GM12874 (cell line): ENCODE data around the gene TMEM271.

ENCODE experiments used
- TF ChIP-seq, protein P1 (sequence below): IDR thresholded peaks from 2 replicates; pipeline ENCODE4 v1.5.1; 2011; ENCODE audit warnings: low read depth, mild to moderate bottlenecking, control low read depth, low read length, moderate library complexity; ENCODE audit not compliant: insufficient read depth

Gene TMEM271

DNA sequence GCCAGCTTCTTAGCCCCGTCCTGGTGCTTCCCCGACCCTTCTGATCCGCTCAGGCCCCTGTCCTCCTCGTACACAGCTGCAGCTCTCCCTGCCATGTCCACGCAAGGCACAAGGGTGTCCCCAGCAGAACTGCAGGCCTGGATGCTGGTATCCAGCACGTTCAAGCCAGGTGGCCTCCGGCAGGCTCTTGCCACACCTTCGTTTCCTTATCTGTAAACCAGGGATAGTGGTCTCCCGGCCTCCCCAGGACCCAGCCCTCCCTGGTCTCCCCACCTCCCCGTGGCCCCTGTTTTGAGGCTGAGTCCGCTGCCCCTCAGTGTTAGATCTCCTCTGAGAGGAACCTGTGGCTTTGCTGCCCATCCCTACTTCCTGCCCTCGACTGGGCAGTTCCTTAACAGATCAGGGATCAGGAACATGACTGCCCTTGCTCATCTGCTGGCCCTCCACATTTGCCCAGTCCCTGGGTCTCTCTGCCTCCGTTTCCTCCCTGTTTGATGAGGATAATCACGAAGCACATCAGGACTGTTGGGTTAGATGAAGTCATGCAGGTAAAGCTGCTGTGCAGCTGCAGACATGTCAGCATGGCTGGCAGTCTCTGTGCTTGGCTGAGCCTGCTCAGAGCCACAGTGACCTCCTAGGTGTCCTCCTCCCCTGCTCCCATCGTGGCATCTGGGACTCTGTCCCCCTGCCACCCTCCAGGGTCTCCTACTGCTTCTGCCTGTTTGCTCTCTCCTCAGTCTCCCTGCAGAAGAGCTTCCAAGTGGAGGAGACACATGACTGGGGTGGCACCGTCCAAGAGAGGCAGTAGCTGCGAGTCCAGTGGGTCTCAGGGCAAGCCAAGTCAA, 44.2 kb downstream of the TMEM271 start:
- TF ChIP-seq, protein P1, sequence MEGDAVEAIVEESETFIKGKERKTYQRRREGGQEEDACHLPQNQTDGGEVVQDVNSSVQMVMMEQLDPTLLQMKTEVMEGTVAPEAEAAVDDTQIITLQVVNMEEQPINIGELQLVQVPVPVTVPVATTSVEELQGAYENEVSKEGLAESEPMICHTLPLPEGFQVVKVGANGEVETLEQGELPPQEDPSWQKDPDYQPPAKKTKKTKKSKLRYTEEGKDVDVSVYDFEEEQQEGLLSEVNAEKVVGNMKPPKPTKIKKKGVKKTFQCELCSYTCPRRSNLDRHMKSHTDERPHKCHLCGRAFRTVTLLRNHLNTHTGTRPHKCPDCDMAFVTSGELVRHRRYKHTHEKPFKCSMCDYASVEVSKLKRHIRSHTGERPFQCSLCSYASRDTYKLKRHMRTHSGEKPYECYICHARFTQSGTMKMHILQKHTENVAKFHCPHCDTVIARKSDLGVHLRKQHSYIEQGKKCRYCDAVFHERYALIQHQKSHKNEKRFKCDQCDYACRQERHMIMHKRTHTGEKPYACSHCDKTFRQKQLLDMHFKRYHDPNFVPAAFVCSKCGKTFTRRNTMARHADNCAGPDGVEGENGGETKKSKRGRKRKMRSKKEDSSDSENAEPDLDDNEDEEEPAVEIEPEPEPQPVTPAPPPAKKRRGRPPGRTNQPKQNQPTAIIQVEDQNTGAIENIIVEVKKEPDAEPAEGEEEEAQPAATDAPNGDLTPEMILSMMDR, result no peak

DNA sequence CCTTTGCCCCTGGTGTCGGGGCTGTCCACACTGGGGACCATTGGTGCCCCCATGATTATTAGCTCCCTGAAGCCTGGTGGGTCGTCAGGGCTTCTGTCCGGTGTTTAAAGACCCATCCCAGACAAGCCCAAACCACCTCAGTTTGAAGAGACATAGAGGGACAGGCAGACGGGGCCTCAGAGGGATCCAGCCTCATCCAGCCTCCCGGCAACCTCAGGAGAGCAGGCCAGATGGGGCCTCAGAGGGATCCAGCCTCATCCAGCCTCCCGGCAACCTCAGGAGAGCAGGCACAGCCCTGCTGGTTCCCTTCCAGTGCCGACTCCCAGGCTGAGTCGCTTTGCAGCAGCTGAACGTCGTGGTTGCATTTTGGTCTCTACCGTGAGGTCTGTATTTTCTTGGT, 45.0 kb downstream of the TMEM271 start:
- TF ChIP-seq, protein P1, result no peak

DNA sequence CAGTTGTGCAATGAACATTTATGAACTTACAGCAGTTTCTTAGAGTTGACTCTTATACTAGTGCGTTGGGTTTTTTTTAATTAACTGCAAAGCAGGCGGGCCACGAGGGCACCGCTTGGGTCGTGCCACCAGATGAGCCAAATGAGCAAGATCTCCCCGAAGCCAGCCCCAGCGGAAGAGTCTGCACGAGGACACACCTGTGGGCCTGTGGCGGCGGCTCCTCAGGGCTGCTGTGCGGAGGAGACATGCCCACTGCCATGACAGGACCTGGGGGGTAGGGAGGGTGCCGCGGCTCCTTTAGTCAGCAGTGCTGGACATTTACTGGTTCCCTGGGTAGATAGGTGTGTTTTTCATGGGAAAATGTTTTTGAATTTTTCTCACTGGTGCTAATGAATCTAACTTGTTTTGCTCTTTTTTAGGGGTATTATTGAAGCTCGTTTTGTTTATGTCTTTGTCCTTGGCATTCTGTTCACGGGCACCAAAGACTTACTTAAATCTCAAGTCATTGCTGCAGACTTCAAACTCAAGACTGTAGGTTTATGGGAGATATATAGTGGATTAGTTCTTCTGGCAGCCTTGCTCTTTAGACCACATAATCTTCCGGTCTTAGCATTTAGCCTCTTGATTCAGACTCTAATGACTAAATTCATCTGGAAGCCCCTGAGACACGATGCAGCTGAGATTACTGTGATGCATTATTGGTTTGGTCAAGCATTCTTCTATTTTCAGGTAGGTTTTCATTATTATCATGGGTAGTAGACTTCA, 45.9 kb downstream of the TMEM271 start:
- TF ChIP-seq, protein P1, result no peak

DNA sequence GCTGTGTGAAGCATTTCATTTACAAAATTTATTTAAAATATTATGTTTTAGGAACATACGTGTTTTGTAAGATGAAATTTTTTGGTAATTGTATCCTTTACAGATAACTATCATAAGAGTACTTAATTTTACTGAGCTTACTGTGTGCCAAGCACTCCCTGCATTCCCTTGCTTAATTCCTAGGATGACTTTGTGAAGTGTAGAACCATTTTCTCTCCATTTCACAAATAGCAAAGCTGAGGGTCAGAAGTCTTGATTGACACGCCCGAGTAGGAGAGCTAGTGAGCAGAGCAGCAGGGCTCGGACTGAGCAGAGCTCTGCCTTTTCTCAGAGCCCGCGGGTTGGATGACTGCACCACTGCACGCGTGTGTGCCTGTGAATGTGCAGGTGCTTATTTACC, 46.5 kb downstream of the TMEM271 start:
- TF ChIP-seq, protein P1, result no peak

DNA sequence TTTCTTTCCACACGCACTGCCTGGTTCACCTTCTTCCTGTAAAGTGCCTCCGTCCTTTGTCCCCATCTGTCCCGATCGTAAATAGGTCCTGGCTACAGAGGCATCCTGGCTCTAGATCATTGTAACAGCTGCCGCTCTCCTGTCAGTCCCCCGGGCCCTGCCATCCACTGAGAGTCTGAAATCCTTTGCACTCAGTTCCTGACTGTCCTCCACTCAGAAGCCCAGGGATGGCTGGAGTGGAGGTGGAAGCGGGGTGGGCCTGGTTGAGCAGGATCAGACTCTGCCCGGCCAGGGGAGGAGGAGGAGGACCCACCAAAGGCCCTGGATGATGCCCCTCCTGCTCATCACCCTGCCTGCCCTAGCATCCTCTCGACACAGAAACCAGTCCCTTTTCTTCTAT, 47.3 kb downstream of the TMEM271 start:
- TF ChIP-seq, protein P1, result no peak

DNA sequence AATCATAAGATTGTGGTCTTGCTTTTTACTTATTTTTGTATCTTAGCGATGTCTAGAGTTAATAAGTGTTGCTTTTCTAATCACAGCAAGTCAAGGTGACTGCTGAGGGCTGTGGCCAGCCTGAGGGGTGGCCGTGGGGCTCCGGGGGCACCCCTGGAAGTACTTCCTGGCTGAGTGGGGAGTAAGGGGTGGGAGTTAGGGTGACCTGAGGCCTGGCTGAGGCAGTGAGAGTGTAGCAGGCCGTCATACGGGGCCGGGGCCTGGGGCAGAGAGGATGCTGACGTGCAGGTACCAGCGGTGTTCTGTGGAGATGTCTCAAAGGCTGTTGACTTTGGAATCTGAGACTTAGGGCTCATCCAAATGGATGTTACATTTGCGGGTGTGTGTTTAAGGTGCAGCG, 47.8 kb downstream of the TMEM271 start:
- TF ChIP-seq, protein P1, result no peak

DNA sequence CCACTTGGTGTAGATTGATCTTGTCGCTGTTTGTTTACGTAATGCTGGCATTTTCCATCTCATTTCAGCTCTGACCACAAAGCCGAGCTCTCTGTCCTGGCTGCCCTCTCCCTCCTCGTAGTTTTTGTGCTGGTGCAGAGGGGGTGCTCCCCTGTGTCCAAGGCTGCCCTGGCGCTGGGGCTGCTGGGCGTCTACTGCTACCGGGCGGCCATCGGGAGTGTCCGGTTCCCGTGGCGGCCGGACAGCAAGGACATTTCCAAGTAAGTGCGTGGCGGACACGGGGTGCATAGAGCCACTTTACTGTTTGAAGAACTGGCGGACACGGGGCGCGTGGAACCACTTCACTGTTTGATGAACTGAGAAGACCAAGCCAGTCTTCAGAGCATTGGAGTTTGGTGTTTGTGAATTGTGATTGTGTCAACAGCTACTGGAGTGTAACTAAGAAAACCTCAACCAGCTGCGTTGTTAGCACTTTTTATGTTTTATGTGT, 49.1 kb downstream of the TMEM271 start:
- TF ChIP-seq, protein P1, result no peak
